Femur (tissue), 1 donor: ENCODE measurements around the gene TMEM86B.
A peak's percentile ranks its signal among the peaks of the same experiment; 100 is the strongest.

ENCODE experiments used
- DNase-seq: peaks from one replicate; pipeline ENCODE4 v3.0.0-alpha.2; 2017

The TMEM86B gene, protein sequence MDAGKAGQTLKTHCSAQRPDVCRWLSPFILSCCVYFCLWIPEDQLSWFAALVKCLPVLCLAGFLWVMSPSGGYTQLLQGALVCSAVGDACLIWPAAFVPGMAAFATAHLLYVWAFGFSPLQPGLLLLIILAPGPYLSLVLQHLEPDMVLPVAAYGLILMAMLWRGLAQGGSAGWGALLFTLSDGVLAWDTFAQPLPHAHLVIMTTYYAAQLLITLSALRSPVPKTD

DNA sequence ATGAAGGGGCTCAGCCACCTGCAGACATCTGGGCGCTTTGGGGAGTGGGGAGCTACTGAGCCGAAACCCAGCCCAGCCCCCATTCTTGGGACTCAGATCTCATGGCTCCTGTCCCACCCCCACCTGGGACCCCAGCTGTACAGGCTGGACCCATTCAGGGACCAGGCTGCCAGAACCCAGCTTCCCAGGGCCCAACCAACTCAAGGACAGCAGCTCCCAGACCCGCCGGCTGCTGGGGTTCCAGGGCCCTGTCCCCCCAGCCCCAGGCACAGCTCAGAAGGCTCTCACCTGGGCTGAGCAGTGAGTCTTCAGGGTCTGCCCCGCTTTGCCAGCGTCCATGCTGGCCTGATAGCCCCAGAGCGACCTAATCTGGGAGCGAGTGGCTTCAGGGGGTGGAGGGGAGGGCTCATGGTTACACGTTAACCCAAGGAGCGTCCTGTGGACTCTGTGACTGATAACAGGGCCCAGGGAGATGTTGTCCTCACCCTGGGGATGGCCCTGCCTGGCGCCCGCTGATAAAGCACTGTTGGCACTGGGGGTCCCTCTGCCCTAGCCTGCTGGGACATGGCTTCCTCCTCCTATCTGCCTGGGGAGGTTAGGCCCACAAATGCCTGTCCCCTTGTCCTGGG lies at the start of gene TMEM86B:
Gene TMEM86B, minus strand, starts transcription at position 361 of the 629 bp plus-strand sequence. Its CDS starts 22 bp downstream, at position 339.
- DNase-seq = no peak

DNA sequence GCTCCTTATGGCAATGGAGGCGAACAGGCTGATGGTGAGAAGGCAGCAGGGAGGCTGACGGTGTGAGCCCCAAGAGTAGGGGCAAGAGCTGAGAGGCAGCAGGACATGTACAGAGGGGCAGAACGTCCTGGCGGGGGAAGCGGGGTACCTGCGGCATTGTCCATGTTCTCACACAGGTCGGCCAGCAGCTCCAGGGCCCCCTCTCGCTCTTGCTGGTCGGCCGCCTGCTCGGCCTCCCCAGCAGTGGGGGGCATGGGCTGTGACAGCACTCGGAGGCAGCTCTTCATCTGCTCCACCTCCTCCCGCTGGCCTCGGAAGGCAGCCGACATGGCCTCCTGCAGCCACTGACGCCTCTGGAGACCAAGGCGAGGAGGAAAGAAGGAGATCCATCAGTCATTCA lies 48.9 kb upstream of the TMEM86B start:
- no peak for DNase-seq

DNA sequence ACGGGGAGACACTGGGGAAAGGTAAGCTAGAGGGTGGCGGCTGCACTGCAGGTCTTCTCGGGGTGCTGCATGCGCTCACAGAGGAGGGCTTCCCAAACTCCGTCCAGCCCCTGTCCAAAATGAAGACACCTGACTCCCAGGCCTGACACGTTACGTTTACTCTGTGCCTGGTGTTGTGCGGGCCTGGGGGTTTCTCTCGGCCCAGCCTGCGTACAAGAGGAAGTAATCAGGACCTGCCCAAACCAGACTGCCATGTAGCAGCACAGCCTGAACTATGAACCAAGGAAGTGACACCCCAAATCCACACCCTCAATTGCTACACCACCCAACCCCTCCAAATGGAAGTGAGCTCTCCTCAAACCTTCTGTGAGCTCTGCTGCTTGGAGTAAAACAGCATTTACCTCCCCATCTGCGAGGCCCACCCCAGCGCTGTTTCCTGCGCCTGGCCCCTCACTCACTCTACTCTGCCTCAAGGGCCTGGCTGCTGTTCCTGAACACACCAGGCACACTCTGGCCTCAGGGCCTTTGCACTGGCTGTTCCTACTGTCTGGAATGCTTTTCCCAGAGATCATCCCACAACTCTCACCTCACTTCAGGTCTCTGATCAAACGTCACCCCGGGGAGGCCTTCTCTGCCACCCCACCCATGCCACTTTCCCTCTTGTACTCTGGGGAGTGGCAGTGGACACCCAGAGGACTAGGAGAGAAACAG lies 48.3 kb upstream of the TMEM86B start:
- no peak for DNase-seq

DNA sequence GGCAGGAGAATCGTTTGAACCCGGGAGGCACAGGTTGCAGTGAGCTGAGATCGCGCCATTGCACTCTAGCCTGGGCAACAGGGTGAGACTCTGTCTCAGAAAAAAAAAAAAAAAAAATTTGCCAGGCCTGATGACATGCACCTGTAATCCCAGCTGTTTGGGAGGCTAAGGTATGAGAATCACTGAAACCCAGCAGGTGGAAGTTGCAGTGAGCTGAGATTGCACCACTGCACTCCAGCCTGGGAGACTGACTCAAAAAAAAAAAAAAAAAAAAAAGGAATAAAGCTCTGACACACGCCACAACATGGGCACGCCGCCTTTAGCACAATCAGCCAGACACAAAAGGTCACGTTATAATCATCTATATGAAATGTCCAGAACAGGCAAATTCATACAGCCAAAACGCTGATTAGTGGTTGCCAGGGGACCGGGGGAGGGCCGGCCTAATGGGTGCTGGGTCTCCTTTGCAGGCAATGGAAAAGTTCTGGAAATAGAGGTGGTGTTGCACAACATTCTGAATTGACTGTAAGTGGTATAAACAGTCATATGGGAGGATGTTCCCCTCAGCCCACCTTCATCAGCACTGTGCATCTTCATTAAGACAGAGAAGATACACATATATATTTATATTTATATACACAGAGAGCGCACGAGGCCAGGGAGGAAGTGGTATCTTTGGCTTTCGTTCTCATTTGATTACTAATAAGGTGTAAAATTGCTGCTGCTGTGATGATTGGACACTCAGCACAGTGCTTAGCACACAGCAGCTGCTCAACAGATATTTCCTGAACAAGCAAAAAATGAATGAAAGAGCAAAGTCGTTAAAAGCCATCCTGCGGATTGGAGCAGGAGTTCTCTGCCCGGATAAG lies 47.5 kb upstream of the TMEM86B start:
- DNase-seq = no peak

DNA sequence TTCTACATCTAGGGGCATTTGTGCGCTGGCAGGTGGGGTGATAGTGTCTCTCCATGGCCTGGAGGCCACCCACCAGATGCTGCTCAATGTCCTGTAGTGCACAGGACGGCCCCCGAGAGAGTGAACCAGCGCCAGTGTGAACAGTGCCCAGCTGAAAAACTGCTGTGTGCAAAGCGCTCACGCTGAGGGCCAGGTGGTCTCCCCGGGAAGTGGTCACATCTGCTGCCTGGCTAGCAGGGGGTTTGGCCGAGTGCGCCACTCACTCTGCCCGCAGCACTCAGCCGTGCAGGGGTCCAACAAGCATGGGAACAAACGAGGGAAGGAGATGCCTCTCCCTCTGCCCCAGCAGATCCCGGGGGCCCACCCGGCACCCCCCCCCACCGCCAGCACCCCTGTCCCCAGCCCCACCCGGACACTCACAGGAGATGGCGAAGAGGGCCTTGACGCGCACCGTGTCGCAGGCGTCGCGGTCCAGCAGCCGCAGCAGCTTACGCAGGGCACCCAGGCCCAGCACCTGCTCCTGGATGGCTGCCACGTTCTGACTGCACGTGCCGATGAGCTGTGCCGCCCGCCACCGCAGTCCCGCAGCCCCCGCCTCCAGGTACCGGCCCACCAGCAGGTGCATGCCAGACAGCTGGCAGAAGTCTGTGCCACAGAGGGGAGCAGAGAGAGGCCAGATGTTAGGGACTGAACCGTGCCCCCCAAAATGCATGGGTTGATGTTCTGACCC lies 45.6 kb upstream of the TMEM86B start:
- DNase-seq = no peak

DNA sequence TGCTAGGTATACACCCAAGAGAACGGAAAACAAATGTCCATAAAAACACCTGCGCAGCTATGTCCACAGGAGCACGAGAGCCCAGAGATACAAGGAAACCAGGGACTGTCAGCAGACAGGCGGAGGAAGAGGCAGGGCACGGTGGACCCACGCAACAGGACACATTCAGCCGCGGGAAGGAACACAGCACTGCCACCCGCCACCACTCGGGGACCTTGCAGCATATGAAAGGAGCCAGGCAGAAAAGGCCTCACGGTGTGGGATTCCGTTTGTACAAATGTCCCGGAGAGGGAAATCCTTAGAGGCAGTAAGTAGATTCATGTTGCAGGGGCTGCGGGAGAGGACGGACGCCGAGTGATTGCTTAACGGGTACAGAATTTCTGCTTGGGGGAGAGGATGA lies 43.6 kb upstream of the TMEM86B start:
- no peak for DNase-seq

DNA sequence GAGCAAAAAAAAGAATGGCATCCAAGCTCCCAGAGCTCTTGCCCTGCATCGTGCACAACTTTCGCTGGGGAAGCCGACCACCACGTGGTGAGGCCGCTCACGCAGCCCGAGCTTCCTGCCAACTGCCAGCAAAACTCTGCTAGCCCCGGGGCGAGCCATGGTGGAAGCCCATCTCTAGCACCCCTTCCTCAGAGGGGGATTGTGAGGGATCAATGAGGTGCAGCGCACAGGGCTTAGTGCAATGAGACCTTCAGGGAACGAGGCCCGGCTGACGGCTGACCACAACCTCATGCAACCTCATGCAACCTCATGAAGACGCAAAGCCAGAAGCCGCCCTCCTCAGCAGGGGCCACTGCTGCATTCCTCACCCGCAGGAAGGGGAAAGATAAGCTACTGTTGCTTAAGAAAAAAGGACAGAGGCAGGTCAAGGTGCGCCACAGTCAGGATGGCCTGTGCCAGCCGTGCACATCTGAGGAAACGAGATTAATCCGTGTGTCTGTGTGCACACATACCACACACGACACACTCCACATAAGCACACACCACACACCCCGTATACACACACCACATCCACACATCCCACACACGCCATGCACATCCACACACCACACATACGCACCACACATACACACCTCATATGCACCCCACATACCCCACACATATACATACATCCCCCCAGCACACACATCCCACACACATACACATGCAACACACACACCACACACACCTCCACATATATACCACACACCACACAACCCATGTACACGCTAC lies 41.8 kb upstream of the TMEM86B start:
- no peak for DNase-seq

DNA sequence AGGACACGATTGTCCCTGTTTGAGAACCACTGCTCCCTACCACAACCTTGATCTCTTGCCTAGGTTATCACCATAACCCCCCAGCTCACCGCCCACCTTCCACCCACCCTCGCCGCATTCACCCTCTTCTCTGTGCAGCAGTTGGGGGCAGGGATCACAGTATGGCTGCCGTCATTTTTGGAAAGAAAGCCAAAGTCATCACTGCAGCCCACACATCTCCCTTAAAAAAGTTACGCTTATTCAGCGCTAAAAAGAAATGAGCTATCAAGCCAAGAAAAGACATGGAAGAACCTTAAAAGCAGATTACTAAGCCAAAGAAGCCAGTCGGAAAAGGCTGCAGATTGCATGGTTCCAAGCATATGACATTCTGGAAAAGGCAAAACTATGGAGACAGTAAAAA lies 40.7 kb upstream of the TMEM86B start:
- DNase-seq = no peak

DNA sequence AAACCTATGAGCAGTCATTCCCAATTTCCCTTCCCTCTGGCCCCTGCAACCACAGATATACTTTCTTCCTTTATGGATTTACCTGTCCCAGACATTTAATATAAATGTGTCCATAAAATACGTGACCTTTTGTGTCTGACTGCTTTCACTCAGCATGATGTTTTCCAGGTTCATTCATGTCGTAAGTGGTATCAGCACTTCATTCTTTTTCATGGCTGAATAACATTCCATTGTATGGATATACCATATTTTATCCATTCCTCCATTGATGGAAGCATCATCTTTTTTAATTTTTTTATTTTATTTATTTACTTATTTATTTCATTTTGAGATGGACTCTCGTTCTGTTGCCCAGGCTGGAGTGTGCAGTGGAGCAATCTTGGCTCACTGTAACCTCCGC lies 38.3 kb upstream of the TMEM86B start:
- DNase-seq = no peak

DNA sequence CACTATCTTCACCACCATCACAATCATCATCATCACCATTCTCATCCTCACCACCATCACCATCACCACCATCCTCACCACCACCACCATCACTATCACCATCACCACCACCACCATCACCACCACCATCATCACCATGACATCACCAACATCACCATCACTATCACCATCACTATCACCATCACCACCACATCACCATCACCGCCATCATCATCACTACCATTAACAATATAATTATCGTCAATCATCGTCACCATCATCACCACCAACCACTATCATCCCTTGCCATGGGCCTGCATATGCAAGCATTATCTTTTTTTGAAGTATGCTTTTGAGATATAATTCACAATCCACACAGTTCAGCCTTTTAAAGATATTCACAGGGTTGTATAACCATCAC lies 37.8 kb upstream of the TMEM86B start:
- no peak for DNase-seq

DNA sequence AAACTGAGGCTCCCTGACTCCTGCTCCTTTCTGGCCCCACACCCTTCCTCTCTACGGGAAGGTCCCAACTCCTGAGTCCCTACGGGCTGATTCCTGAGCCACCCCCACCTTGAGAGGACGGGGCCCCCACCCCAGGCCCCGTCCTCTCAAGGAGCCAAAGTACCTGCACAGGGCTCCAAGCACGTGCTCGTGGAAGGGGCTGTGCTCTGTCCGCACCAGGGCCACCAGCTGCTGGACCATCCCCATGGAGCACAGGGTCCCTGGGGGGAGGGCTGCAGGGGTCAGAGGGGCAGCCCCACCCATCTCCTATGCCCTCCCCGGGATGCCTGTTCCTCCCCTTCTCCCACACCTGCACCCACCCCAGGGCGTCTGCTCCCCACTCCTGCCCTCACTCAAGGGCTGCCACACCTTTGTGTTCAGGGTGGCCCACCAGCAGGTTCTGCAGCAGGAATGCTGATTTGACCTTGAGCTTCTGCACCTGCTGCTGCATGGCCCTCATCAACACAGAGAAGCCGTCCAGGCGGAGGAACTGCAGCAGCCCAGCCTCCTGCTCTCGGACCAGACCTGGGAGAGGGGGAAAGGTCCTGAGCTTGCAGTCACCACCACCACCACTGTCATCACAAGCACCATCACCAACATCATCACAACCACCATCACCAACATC lies 37.3 kb upstream of the TMEM86B start:
- no peak for DNase-seq

DNA sequence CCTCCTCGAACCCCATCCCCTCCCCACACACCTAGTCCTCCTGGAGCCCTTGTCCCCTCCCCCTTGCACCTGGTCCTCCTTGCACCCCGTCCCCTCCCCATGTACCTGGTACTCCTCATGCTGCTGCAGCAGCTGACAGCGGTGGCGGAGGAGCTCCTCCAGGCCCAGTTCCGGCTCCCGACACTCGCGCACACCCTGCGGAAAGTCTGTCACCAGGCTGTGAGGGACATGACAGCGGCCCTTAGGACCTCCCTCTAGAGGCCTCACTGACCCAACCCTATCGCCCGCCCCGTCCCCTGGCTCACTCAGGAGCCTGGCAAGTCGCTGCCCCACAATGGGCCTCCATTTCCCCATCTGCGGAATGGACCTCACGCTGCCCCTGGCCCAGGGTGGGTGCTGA lies 36.6 kb upstream of the TMEM86B start:
- no peak for DNase-seq

DNA sequence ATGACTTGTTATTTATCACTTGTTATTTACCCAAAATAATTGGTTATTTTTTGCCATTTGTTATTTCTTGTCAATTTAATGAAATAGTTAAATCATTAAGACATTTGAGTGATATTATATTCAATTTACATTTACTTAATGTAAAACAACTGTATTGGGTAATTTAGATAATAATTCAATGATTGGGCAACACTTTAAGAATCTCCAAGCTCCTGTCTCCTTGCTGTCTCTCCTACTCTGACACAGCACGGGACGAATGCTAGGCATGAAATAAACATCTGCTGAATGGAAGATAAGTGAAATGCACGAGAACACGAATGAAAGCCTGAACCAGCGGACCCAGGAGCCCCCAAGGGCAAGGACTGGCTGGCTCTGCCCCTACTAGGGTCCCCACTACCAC lies 36.0 kb upstream of the TMEM86B start:
- no peak for DNase-seq

DNA sequence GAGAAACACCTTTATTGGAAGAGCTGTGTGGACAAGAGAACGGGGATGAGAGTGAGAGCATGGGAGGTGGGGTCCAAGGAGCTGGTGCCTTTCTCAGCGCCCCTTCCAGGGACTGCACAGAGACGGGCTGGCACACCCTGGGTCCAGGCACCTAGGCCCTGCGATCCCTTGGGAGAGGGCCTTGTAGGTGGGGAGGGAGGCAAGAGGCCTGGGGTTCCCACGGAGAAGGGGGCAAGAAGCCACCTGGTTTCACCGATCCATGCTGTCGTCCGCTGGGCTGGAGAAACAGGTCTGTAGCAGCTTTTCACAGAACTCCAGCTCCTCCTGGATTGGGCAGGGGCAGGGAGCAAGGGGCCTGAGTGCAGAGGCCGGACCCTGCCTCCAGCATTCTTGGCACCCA lies 33.8 kb upstream of the TMEM86B start:
- DNase-seq = no peak

DNA sequence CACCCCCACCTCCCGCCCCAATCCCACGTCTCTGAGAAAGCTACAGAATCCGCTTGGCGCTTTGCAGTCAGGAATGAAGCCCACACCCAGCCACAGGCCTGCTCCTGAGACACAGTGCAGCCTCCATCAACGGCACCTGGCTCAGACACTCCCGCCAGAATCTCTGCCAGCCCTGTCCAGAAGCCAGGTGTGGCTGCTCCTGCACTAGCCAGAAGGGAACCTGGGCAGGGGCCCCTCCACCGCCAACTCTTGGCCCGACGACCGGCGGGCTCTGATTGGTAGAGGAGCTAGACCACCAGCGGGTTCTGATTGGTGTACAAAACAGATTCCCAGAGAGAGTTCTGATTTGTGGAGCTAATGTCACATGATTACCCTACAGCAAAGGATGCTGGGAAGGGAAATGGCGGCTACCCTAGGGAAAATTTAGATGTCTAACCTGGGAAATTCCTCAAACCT lies 33.1 kb upstream of the TMEM86B start:
- DNase-seq = no peak

DNA sequence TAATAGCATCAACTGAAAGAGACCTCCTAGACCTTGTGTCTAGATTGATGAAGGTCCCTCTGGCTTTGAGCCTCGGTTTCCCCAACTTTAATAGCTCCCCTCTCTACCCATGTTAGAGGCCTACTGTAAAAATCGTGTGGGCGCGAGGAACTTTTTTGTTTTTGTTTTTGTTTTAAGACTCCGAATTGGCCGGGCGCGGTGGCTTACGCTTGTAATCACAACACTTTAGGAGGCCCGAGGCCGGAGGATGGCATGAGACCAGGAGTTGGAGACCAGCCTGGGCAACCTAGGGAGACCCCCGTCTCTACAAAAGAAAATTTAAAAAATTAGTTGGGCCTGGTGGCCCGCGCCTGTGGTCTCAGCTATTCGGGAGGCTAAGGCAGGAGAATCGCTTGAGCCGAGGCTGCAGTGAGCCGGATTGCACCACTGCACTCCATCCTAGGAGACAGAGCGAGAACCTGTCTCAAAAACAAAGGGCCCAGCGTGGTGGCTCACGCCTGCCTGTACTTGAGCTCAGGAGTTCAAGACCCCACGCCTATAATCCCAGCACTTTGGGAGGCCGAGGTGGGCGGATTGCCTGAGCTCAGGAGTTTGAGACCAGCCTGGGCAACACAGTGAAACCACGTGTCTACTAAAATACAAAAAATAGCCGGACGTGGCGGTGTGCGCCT lies 31.1 kb upstream of the TMEM86B start:
- DNase-seq = no peak

DNA sequence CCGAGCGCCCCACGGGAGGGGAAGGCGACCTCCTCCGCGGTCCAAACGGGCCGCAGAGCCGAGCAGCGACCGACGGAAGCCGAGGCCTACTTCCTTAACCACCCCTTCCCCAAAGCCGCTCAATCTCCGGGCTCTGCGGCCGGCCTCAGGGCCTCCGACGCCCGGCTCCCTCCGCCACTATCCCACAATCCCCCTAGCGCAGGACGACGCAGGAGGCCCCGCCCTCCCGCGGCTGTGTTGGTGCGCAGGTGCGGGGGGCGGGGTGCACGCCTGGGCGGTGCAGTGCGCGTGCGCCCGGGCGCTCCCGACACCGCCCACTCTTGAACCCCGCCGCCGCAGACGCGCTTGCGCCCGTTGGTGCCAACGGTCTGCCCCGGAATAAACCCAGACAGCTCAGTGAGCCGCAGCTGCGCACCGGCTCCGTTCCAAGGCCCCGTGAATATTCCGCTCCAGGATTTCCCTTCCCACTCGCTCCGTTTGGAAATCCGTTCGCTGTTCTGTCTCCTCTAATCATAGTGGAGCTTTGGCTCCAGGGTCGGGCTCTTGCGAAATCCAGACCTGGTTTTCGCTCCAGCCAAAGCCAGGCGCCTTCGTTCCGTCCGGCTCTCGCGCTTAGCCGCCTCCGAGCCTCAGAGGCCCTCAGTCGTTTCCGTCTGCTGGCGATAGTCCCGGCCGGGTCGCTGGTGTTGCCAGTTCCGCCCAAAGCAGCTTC lies 30.4 kb upstream of the TMEM86B start, which contains the start of gene PPP6R1:
Gene PPP6R1, minus strand, starts transcription at position 190 of the 712 bp plus-strand sequence. CDS start 11,914 bp downstream, outside the sequence.
- DNase-seq = peak; percentile 100

DNA sequence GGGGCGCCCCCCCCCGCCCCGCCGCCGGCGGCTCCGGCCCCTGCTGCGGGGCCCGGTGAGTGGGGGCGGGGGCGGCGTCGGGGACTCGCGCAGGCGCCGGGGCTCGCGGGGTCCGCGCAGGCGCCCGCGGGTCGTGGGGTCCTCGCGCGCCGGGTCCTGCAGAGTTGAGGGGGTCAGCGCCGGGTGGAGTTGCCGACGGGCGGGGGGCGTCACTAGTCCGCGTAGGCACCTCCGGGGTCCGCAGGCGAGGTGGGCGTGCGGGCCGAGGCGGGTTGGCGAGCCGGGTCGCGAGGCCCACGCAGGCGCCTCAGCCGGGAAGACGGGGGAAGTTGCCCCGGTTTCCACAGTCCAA lies 29.9 kb upstream of the TMEM86B start:
- DNase-seq = no peak
